Effector memory CD4-positive, alpha-beta T cell (primary cell): Measurements from ENCODE around the gene GTSE1.

Experiments
- DNase-seq, 3 donors: peaks; one replicate each; pipeline ENCODE4 v3.0.0-alpha.2; 2020
- H3K27ac ChIP-seq: 2 replicates; pipeline ENCODE4 v1.7.0; 2013; ENCODE audit warnings: mild to moderate bottlenecking, low read length, moderate library complexity; ENCODE audit not compliant: insufficient read depth, poor library complexity, severe bottlenecking
- H3K27me3 ChIP-seq: replicated peaks from 2 replicates; pipeline ENCODE4 v1.7.0; 2013; ENCODE audit warnings: mild to moderate bottlenecking, low read length; ENCODE audit not compliant: insufficient read depth, control insufficient read depth, poor library complexity, severe bottlenecking
- H3K36me3 ChIP-seq: 2 replicates; pipeline ENCODE4 v1.7.0; 2013; ENCODE audit warnings: mild to moderate bottlenecking, low read length, moderate library complexity; ENCODE audit not compliant: control insufficient read depth, insufficient read depth
- H3K4me1 ChIP-seq: 2 replicates; pipeline ENCODE4 v1.7.0; 2013; ENCODE audit warnings: low read length, mild to moderate bottlenecking; ENCODE audit not compliant: control insufficient read depth, insufficient read depth, poor library complexity, severe bottlenecking
- H3K4me3 ChIP-seq: 2 replicates; pipeline ENCODE4 v1.7.0; 2013; ENCODE audit warnings: low read length, low read depth, mild to moderate bottlenecking; ENCODE audit not compliant: insufficient read depth, poor library complexity, severe bottlenecking
- H3K9me3 ChIP-seq: 2 replicates; pipeline ENCODE4 v1.7.0; 2013; ENCODE audit warnings: mild to moderate bottlenecking, low read length, moderate library complexity; ENCODE audit not compliant: control insufficient read depth

GTSE1 gene

GRCh38 chr22:46351131-46351735 lies 54.6 kb downstream of the GTSE1 start:
- Histone ChIP-seq H3K27me3 (no peaks in the 10 kb centered on the region), H3K27ac (no peak overlapping the region), H3K36me3 (peaks cover 83% of the 10 kb centered on the region), H3K4me3 (no peak overlapping the region), H3K9me3 (no peaks in the 10 kb centered on the region), H3K4me1 (no peaks in the 10 kb centered on the region)
- no peak for DNase-seq

GRCh38 chr22:46351767-46352166 lies 55.1 kb downstream of the GTSE1 start:
- Histone ChIP-seq H3K4me1 (no peaks in the 10 kb centered on the region), H3K27ac (no peak overlapping the region), H3K27me3 (no peaks in the 10 kb centered on the region), H3K36me3 (peaks cover 81% of the 10 kb centered on the region), H3K9me3 (no peaks in the 10 kb centered on the region), H3K4me3 (no peak overlapping the region)
- DNase-seq = no peak

- DNase-seq = no peak
- peaks cover 84% of the 10 kb centered on the region for H3K36me3 ChIP-seq
- H3K4me1 ChIP-seq = no peaks in the 10 kb centered on the region
- H3K4me3 ChIP-seq = no peak overlapping the region
- no peaks in the 10 kb centered on the region for H3K9me3 ChIP-seq
- H3K27ac ChIP-seq = no peak overlapping the region
- no peaks in the 10 kb centered on the region for H3K27me3 ChIP-seq
Observed at GRCh38 chr22:46352276-46352675, 55.6 kb downstream of the GTSE1 start.

- DNase-seq = no peak
- Histone ChIP-seq H3K4me1 (no peaks in the 10 kb centered on the region), H3K27me3 (no peaks in the 10 kb centered on the region), H3K9me3 (no peaks in the 10 kb centered on the region), H3K27ac (no peak overlapping the region), H3K4me3 (no peak overlapping the region), H3K36me3 (peaks cover 86% of the 10 kb centered on the region)
Observed at GRCh38 chr22:46352691-46353386, 56.2 kb downstream of the GTSE1 start.

GRCh38 chr22:46353483-46354105 lies 56.9 kb downstream of the GTSE1 start:
- H3K9me3 ChIP-seq = no peaks in the 10 kb centered on the region
- no peak for DNase-seq
- H3K36me3 ChIP-seq = peaks cover 78% of the 10 kb centered on the region
- no peaks in the 10 kb centered on the region for H3K4me1 ChIP-seq
- H3K27me3 ChIP-seq = no peaks in the 10 kb centered on the region
- H3K4me3 ChIP-seq = no peak overlapping the region
- no peak overlapping the region for H3K27ac ChIP-seq

- DNase-seq = no peak
- Histone ChIP-seq H3K4me3 (no peak overlapping the region), H3K4me1 (no peaks in the 10 kb centered on the region), H3K27me3 (no peaks in the 10 kb centered on the region), H3K36me3 (peaks cover 72% of the 10 kb centered on the region), H3K27ac (no peak overlapping the region), H3K9me3 (no peaks in the 10 kb centered on the region)
Observed at GRCh38 chr22:46354176-46354992, 57.7 kb downstream of the GTSE1 start.

GRCh38 chr22:46354993-46355305 lies 58.3 kb downstream of the GTSE1 start:
- no peak for DNase-seq
- no peaks in the 10 kb centered on the region for H3K4me1 ChIP-seq
- no peak overlapping the region for H3K4me3 ChIP-seq
- peaks cover 67% of the 10 kb centered on the region for H3K36me3 ChIP-seq
- H3K9me3 ChIP-seq = no peaks in the 10 kb centered on the region
- no peaks in the 10 kb centered on the region for H3K27me3 ChIP-seq
- no peak overlapping the region for H3K27ac ChIP-seq

- Histone ChIP-seq H3K27me3 (no peaks in the 10 kb centered on the region), H3K9me3 (no peaks in the 10 kb centered on the region), H3K36me3 (peaks cover 62% of the 10 kb centered on the region), H3K27ac (no peak overlapping the region), H3K4me3 (no peak overlapping the region), H3K4me1 (no peaks in the 10 kb centered on the region)
- peak; percentile 11 to 35 (median 33) for DNase-seq
Observed at GRCh38 chr22:46355369-46355995, 58.8 kb downstream of the GTSE1 start.

- Histone ChIP-seq H3K27ac (no peak overlapping the region), H3K9me3 (no peaks in the 10 kb centered on the region), H3K27me3 (no peaks in the 10 kb centered on the region), H3K4me3 (no peak overlapping the region), H3K4me1 (no peaks in the 10 kb centered on the region), H3K36me3 (peaks cover 56% of the 10 kb centered on the region)
- no peak for DNase-seq
Observed at GRCh38 chr22:46355996-46356471, 59.4 kb downstream of the GTSE1 start.
